ENCODE data around the gene PINLYP. TPM values are rescaled to one million over a fixed set of nuclear protein-coding genes. Genes with fewer than 3 reads are reported as not detected.

The PINLYP gene
- total RNA-seq, 1 experiment from 2014 or later = 6.4 TPM

GRCh38 chr19:43552198-43552450 is 23.5 kb upstream of the PINLYP start:
- TF ChIP-seq USF2 (CRISPR knock-in tag; IDR thresholded peaks at IDR 0.05) (no peak), MXD4 (CRISPR knock-in tag; IDR thresholded peaks at IDR 0.05; ENCODE audit: borderline replicate concordance) (no peak), CREB1 (CRISPR knock-in tag; IDR thresholded peaks at IDR 0.05) (no peak), CTCF (IDR thresholded peaks at IDR 0.05) (no peak), ESRRA (CRISPR knock-in tag; IDR thresholded peaks at IDR 0.05; ENCODE audit: borderline replicate concordance) (no peak), PRRX2 (CRISPR knock-in tag; IDR thresholded peaks at IDR 0.05) (no peak), ZNF281 (CRISPR knock-in tag; IDR thresholded peaks at IDR 0.05) (no peak), NFYB (CRISPR knock-in tag; conservative IDR thresholded peaks at IDR 0.05; ENCODE audit: low read depth) (no peak), ZSCAN18 (CRISPR knock-in tag; IDR thresholded peaks at IDR 0.05) (no peak), CDX4 (CRISPR knock-in tag; IDR thresholded peaks at IDR 0.05; ENCODE audit: borderline replicate concordance) (no peak), RORB (CRISPR knock-in tag; IDR thresholded peaks at IDR 0.05) (no peak), TCF7 (CRISPR knock-in tag; IDR thresholded peaks at IDR 0.05; ENCODE audit: low read depth) (no peak), ZNF219 (CRISPR knock-in tag; IDR thresholded peaks at IDR 0.05; ENCODE audit: borderline replicate concordance) (no peak), ATF2 (CRISPR knock-in tag; IDR thresholded peaks at IDR 0.05; ENCODE audit: borderline replicate concordance, low read depth) (no peak), OVOL2 (CRISPR knock-in tag; IDR thresholded peaks at IDR 0.05; ENCODE audit: borderline replicate concordance) (no peak)
- ChIA-PET POLR2A (no interaction called here), CTCF (interaction anchor here (6.4 to 7.7 kb wide), 2 partner anchors 16 to 43 kb away, joined by 130 to 152 read pairs; partner anchors contain the start of genes IRGQ and ZNF576)
- Mint-ChIP-seq H3K27ac (no peak overlapping the region), H3K4me1 (peaks cover 7% of the 10 kb centered on the region), H3K27me3 (ENCODE audit: low read depth) (no peaks in the 10 kb centered on the region), H3K9me3 (no peaks in the 10 kb centered on the region), H3K36me3 (peaks cover 39% of the 10 kb centered on the region), H3K4me3 (no peak overlapping the region)
- ATAC-seq (no peak), DNase-seq (ENCODE audit: low spot score) (no peak)

- no peaks in the 10 kb centered on the region for H3K9me3 Mint-ChIP-seq
- H3K4me1 Mint-ChIP-seq = peaks cover 7% of the 10 kb centered on the region
- H3K27me3 Mint-ChIP-seq (ENCODE audit: low read depth) = no peaks in the 10 kb centered on the region
- DNase-seq (ENCODE audit: low spot score) = no peak
- H3K36me3 Mint-ChIP-seq = peaks cover 37% of the 10 kb centered on the region
- no peak overlapping the region for H3K4me3 Mint-ChIP-seq
- no peak overlapping the region for H3K27ac Mint-ChIP-seq
- POLR2A ChIA-PET = no interaction called here
- CTCF ChIA-PET = interaction anchor here (6.4 to 7.7 kb wide), 2 partner anchors 16 to 43 kb away, joined by 130 to 152 read pairs; partner anchors contain the start of genes IRGQ and ZNF576
- no peak for ATAC-seq
- TF ChIP-seq IRF2 (CRISPR knock-in tag; IDR thresholded peaks at IDR 0.05; ENCODE audit: borderline replicate concordance, low read depth) (no peak), ZNF219 (CRISPR knock-in tag; IDR thresholded peaks at IDR 0.05; ENCODE audit: borderline replicate concordance) (no peak), CREB1 (CRISPR knock-in tag; IDR thresholded peaks at IDR 0.05) (no peak), ZNF532 (CRISPR knock-in tag; IDR thresholded peaks at IDR 0.05; ENCODE audit: borderline replicate concordance) (no peak), PREB (CRISPR knock-in tag; IDR thresholded peaks at IDR 0.05; ENCODE audit: borderline replicate concordance) (no peak), OVOL2 (CRISPR knock-in tag; IDR thresholded peaks at IDR 0.05; ENCODE audit: borderline replicate concordance) (no peak)
Observed at GRCh38 chr19:43552616-43553015, 23.0 kb upstream of the PINLYP start.

Data from WTC11 (cell line).